Heart right ventricle (tissue), 16 donors: ENCODE results near the gene PPEF2. TPM values are rescaled to one million over a fixed set of nuclear protein-coding genes. Genes with fewer than 3 reads are reported as not detected.
A peak's percentile ranks its signal among the peaks of the same experiment; 100 is the strongest.

Source experiments
- ATAC-seq, 8 donors: fragments of 200-7000 bp; cut with Tn5 transposase; one replicate each; pipeline ENCODE4 v1.9.1; 2020; ENCODE audit warnings: mild to moderate bottlenecking in 8 of 8, moderate library complexity in 8 of 8, moderate number of reproducible peaks in 1 of 8
- DNase-seq, 2 donors: peaks; one replicate each; pipeline ENCODE4 v3.0.0-alpha.2; 2020
- H3K27ac ChIP-seq, 10 donors: fragments of 200-600 bp; sonication (generic) in 2 of 10; one replicate each; pipeline versions ENCODE4 v1.5.0 to v1.8.0; 2020 to 2022; ENCODE audit warnings: mild to moderate bottlenecking in 3 of 10
- H3K27me3 ChIP-seq, 7 donors: fragments of 200-600 bp; one replicate each; pipeline ENCODE4 v1.8.0; 2021 to 2022; ENCODE audit warnings: mild to moderate bottlenecking in 2 of 7
- H3K36me3 ChIP-seq, 9 donors: fragments of 200-600 bp; sonication (generic) in 1 of 9; one replicate each; pipeline versions ENCODE4 v1.5.0 to v1.8.0; 2020 to 2022; ENCODE audit warnings: mild to moderate bottlenecking in 2 of 9
- H3K4me1 ChIP-seq, 9 donors: fragments of 200-600 bp; sonication (generic) in 1 of 9; one replicate each; pipeline versions ENCODE4 v1.5.0 to v1.8.0; 2020 to 2022; ENCODE audit warnings: mild to moderate bottlenecking in 4 of 9
- H3K4me3 ChIP-seq, 10 donors: fragments of 200-600 bp; sonication (generic) in 2 of 10; one replicate each; pipeline versions ENCODE4 v1.5.0 to v1.8.0; 2020 to 2022; ENCODE audit warnings: mild to moderate bottlenecking in 7 of 10, moderate library complexity in 2 of 10
- H3K9me3 ChIP-seq, 11 donors: fragments of 200-600 bp in 10 of 11; sonication (generic) in 2 of 11; one replicate each; pipeline versions ENCODE4 v1.5.0 to v1.8.0; 2013 to 2022; ENCODE audit warnings: mild to moderate bottlenecking in 2 of 11, control low read depth in 1 of 11, moderate library complexity in 1 of 11
- CTCF ChIP-seq, 9 donors: fragments of 200-600 bp; sonication (generic) in 2 of 9; IDR thresholded peaks; one replicate each; pipeline versions ENCODE4 v1.5.0 to v1.8.0; 2021 to 2022; ENCODE audit warnings: antibody characterized with exemption in 9 of 9, mild to moderate bottlenecking in 5 of 9, moderate library complexity in 1 of 9
- WGBS, 2 donors: extraction: QIAGEN DNeasy Blood & Tissue Kit; methylation state at CpG; one replicate each; pipeline ENCODE4 v1.1.7; 2013; ENCODE audit warnings: inconsistent platforms in 1 of 2; 5-methylcytosine and 5-hydroxymethylcytosine counted together
- intact Hi-C, 10 donors: fragments of 100-400 bp; cut with DNase I; formaldehyde crosslinking; loops; one replicate each; pipeline versions ENCODE4 v1.11.1 to v1.14.2; 2022
- long read RNA-seq, 3 donors: library from polyadenylated mRNA; unstranded; transcript quantifications; one replicate each; pipeline ENCODE4 v2.0.0, GENCODE V29; 2020 to 2021
- polyA plus RNA-seq, 2 donors: library from polyadenylated mRNA; stranded (reverse); fragments of 200-250 nt; gene quantifications; one replicate each; pipeline ENCODE4 v1.2.3, GENCODE V29; 2013
- total RNA-seq, 10 donors: library from RNA; stranded (reverse); fragmentation: NEBNext Ultra II Directional in 3 of 10; extraction: Animal tissue kit (Norgen Biotek cat#: 25700) in 3 of 10; gene quantifications; one replicate each; pipeline versions ENCODE4 v1.2.1 to v1.2.4, GENCODE V29; 2021 to 2023
- donor health status: Arrhythmogenic right ventricular cardiomyopathy.
- donor health status: ischemic (EF 13 %, LVEDD 7.1; RV severe dilation, severe dysfunction).
- donor health status: healthy with polysubstance abuse.
- donor health status: DM: no; HTN: yes; CAD: no.
- donor health status: DM: no; HTN: no; CAD: no.
- donor health status: ischemic (EF 25% LVEDD 6.9; RV normal size, moderate dysfunction).
- donor health status: ischemic (EF 25% LVEDD 5.7; RV mildly dilated, moderate dysfunction).
- donor health status: healthy.
- donor health status: DM: yes; HTN: yes; CAD: no.
- donor health status: Ischemic cardiomyopathy.
- donor health status: ischemic (EF 35%, LVEDD 5.7; RV mildly dilated, moderate dysfunction).
- donor health status: nonischemic (EF 11% LVEDD 7.7; RV severe dilation, severe dysfunction).
- donor health status: DM: yes; HTN: yes; CAD: no.
- donor health status: PGD.
- donor health status: ischemic (EF 29% LVEDD 5.4; RV normal size, mild dysfunction).
- donor health status: nonischemic (EF 23%, LVEDD 6.1; RV moderate dilation, normal function).

The PPEF2 gene
- total RNA-seq (not detected), polyA plus RNA-seq (not detected)
- long read RNA-seq, donor 1: 0 reads
- long read RNA-seq, donor 2: 0 reads
- long read RNA-seq, donor 3: 0 reads

- DNase-seq: no peak
- Histone ChIP-seq H3K4me1 (peaks cover 0 to 14% (median 0%) of the 10 kb centered on the region in 9 donors), H3K4me3 (no peak within 1 kb of the TSS), H3K9me3 (no peaks in the 10 kb centered on the region), H3K27me3 (peaks cover 0 to 4% (median 0%) of the 10 kb centered on the region in 7 donors), H3K27ac (no peak within 1 kb of the TSS), H3K36me3 (no peaks in the 10 kb centered on the region)
- 78% methylated on average over 5 of the region's 5 CpGs for WGBS, 2 donors
- intact Hi-C loops: no loop called here
- TF ChIP-seq CTCF (IDR thresholded peaks at IDR 0.05): no peak
- no peak for ATAC-seq
Measured at GRCh38 chr4:75902352-75902751, at the start of gene PPEF2. PPEF2 (minus strand) TSS chr4:75902452; CDS start chr4:75896325, 6,127 bp downstream.

GRCh38 chr4:75950213-75950815 lies 48.1 kb upstream of the PPEF2 start:
- Histone ChIP-seq H3K9me3 (no peaks in the 10 kb centered on the region), H3K27ac (no peak overlapping the region), H3K4me1 (peaks cover 0 to 9% (median 0%) of the 10 kb centered on the region in 9 donors), H3K4me3 (no peak overlapping the region), H3K27me3 (no peaks in the 10 kb centered on the region), H3K36me3 (peaks cover 0 to 100% (median 35%) of the 10 kb centered on the region in 9 donors)
- no peak for DNase-seq
- 84 to 85% methylated on average over 3 of the region's 3 CpGs for WGBS, 2 donors
- no peak for ATAC-seq
- intact Hi-C loops: loop anchor here in 1 of 10 donors (10.0 kb wide), 1 partner anchor 136 kb away; no protein-coding TSS in a partner anchor
- TF ChIP-seq CTCF (IDR thresholded peaks at IDR 0.05): no peak

- no peaks in the 10 kb centered on the region for H3K9me3 ChIP-seq
- H3K27ac ChIP-seq: no peak overlapping the region
- H3K36me3 ChIP-seq: peaks cover 0 to 95% (median 27%) of the 10 kb centered on the region in 9 donors
- TF ChIP-seq CTCF (IDR thresholded peaks at IDR 0.05): no peak
- DNase-seq (no peak), ATAC-seq (no peak)
- intact Hi-C loops: loop anchor here in 1 of 10 donors (10.0 kb wide), 1 partner anchor 144 kb away; no protein-coding TSS in a partner anchor
- H3K4me1 ChIP-seq: peaks cover 0 to 9% (median 0%) of the 10 kb centered on the region in 9 donors
- no peak overlapping the region for H3K4me3 ChIP-seq
- WGBS, 2 donors: 77 to 90% methylated on average over 5 of the region's 5 CpGs
- H3K27me3 ChIP-seq: no peaks in the 10 kb centered on the region
Measured at GRCh38 chr4:75948822-75949444, 46.7 kb upstream of the PPEF2 start.

- intact Hi-C loops: loop anchor here in 1 of 10 donors (10.0 kb wide), 1 partner anchor 136 kb away; no protein-coding TSS in a partner anchor
- H3K9me3 ChIP-seq: no peaks in the 10 kb centered on the region
- ATAC-seq (peak; percentile 78 to 97 (median 92)), DNase-seq (peak; percentile 82 to 86)
- H3K27ac ChIP-seq: peak within 1 kb of the TSS; percentile 46 to 92 (median 76)
- WGBS, 2 donors: 1% methylated on average over 66 of the region's 66 CpGs
- no peaks in the 10 kb centered on the region for H3K27me3 ChIP-seq
- H3K36me3 ChIP-seq: peaks cover 0 to 39% (median 0%) of the 10 kb centered on the region in 9 donors
- peaks cover 0 to 17% (median 10%) of the 10 kb centered on the region in 9 donors for H3K4me1 ChIP-seq
- peak within 1 kb of the TSS; percentile 70 to 98 (median 76) for H3K4me3 ChIP-seq
- peak in 6 of 9 donors; percentile 13 to 69 (median 49) for TF ChIP-seq CTCF (IDR thresholded peaks at IDR 0.05)
Measured at GRCh38 chr4:75940692-75941253, 38.5 kb upstream of the PPEF2 start, which contains the start of gene NAAA. NAAA (minus strand) TSS chr4:75941013; CDS start chr4:75940949, 64 bp downstream.
